GM12878 (cell line): ENCODE measurements around the gene NCLN. TPM values are rescaled to one million over a fixed set of nuclear protein-coding genes. Genes with fewer than 3 reads are reported as not detected.

Experiments
- ATAC-seq: fragments of 200-7000 bp; cut with Tn5 transposase; 3 replicates; pipeline ENCODE4 v1.9.1; 2020; ENCODE audit warnings: mild to moderate bottlenecking, moderate library complexity
- BruUV-seq: library from RNA; stranded (reverse); fragments of 400-500 nt; replicated peaks from 2 replicates; lab custom pipeline; 2021; lab: Mats Ljungman, UMichigan
- CTCF ChIA-PET: fragments of 300-600 bp; sonication (Branson Sonifier 250); formaldehyde crosslinking; extraction: SDS; loops from one replicate; lab custom pipeline; 2021; ENCODE audit warnings: inconsistent platforms; lab: Yijun Ruan, JAX
- POLR2A ChIA-PET: fragments of 350-600 bp; formaldehyde crosslinking; extraction: SDS; loops from one replicate; lab custom pipeline; 2021; ENCODE audit warnings: inconsistent platforms; lab: Charles Lee
- RAD21 ChIA-PET: fragments of 300-600 bp; sonication (Branson Sonifier 250); formaldehyde crosslinking; loops from one replicate; lab custom pipeline; 2023; ENCODE audit warnings: antibody characterized with exemption; ENCODE audit not compliant: unreplicated experiment; lab: Charles Lee
- SMC1A ChIA-PET: fragments of 300-600 bp; sonication (Branson Sonifier 250); formaldehyde crosslinking; loops from one replicate; lab custom pipeline; 2023; ENCODE audit not compliant: unreplicated experiment, uncharacterized antibody; lab: Charles Lee
- DNase-seq: peaks from one replicate; pipeline ENCODE4 v3.0.0-alpha.2; 2011; ENCODE audit warnings: low read depth, low spot score
- FAIRE-seq: peaks from 3 replicates; lab custom pipeline; 2011; peaks lifted over from hg19 to GRCh38; lab: Jason Lieb, UNC
- H2AFZ ChIP-seq: 2 replicates; pipeline ENCODE4 v1.6.0; 2011; ENCODE audit warnings: low read depth, low read length, control low read depth; ENCODE audit not compliant: control insufficient read depth
- H3K27ac ChIP-seq: 2 replicates; pipeline ENCODE4 v1.5.1; 2011; ENCODE audit warnings: control low read depth; ENCODE audit not compliant: control insufficient read depth, insufficient read depth
- H3K27me3 ChIP-seq, 2 experiments: replicated peaks in 1 of 2; 2 replicates each; pipeline versions ENCODE4 v1.6.0 to v1.6.1; 2011; ENCODE audit warnings: low read length in 1 of 2; ENCODE audit not compliant: control insufficient read depth in 2 of 2, insufficient read depth in 2 of 2
- H3K36me3 ChIP-seq, 2 experiments: 2 replicates each; pipeline ENCODE4 v1.5.1; 2011; ENCODE audit warnings: low read length in 1 of 2; ENCODE audit not compliant: control insufficient read depth in 2 of 2, insufficient read depth in 2 of 2
- H3K4me1 ChIP-seq: 2 replicates; pipeline ENCODE4 v1.6.1; 2011; ENCODE audit warnings: mild to moderate bottlenecking, low read length, moderate library complexity, mixed read lengths; ENCODE audit not compliant: control insufficient read depth, insufficient read depth
- H3K4me2 ChIP-seq: 2 replicates; pipeline ENCODE4 v1.6.0; 2011; ENCODE audit warnings: control low read depth; ENCODE audit not compliant: control insufficient read depth, insufficient read depth
- H3K4me3 ChIP-seq: fragments of 200-600 bp; sonication (generic); 2 replicates; pipeline ENCODE4 v1.5.1; 2016
- H3K79me2 ChIP-seq: 2 replicates; pipeline ENCODE4 v1.6.0; 2011; ENCODE audit warnings: low read length; ENCODE audit not compliant: control insufficient read depth, insufficient read depth
- H3K9ac ChIP-seq: 2 replicates; pipeline ENCODE4 v1.8.0; 2011; ENCODE audit warnings: low read length, control low read depth, mixed read lengths; ENCODE audit not compliant: control insufficient read depth, insufficient read depth
- H3K9me3 ChIP-seq: replicated peaks from 3 replicates; pipeline ENCODE4 v1.5.1; 2011; ENCODE audit warnings: mild to moderate bottlenecking, low read length; ENCODE audit not compliant: control insufficient read depth, insufficient read depth
- H4K20me1 ChIP-seq: 2 replicates; pipeline ENCODE4 v1.6.0; 2011; ENCODE audit not compliant: control insufficient read depth, insufficient read depth
- EZH2 ChIP-seq: IDR thresholded peaks from 2 replicates; pipeline ENCODE4 v1.6.1; 2012; ENCODE audit warnings: low read depth, mild to moderate bottlenecking, control low read depth, inconsistent platforms, low read length, borderline replicate concordance; ENCODE audit not compliant: control insufficient read depth
- KDM1A ChIP-seq: fragments of 200-600 bp; sonication (generic); IDR thresholded peaks from 2 replicates; pipeline ENCODE4 v1.6.1; 2016; ENCODE audit warnings: borderline replicate concordance
- MEF2A ChIP-seq: IDR thresholded peaks from 2 replicates; pipeline ENCODE4 v1.6.1; 2011; ENCODE audit warnings: low read depth, mild to moderate bottlenecking, low read length, moderate library complexity; ENCODE audit not compliant: insufficient read depth
- RBBP5 ChIP-seq: fragments of 200-600 bp; sonication (generic); conservative IDR thresholded peaks from 2 replicates; pipeline ENCODE4 v1.6.1; 2016
- SUZ12 ChIP-seq: fragments of 200-600 bp; sonication (generic); IDR thresholded peaks from one replicate; pipeline ENCODE4 v1.6.1; 2018; ENCODE audit warnings: antibody characterized with exemption, mild to moderate bottlenecking; ENCODE audit not compliant: unreplicated experiment
- TCF12 ChIP-seq: IDR thresholded peaks from 2 replicates; pipeline ENCODE4 v1.6.1; 2011; ENCODE audit warnings: low read depth, mild to moderate bottlenecking, low read length
- TCF3 ChIP-seq: IDR thresholded peaks from 2 replicates; pipeline ENCODE4 v1.6.1; 2012; ENCODE audit warnings: low read depth, mild to moderate bottlenecking, low read length, borderline replicate concordance; ENCODE audit not compliant: insufficient read depth
- YY1 ChIP-seq: IDR thresholded peaks from 2 replicates; pipeline ENCODE4 v1.6.1; 2011; ENCODE audit warnings: low read depth, mild to moderate bottlenecking, low read length
- ZNF622 ChIP-seq: fragments of 450-650 bp; IDR thresholded peaks from 2 replicates; pipeline ENCODE4 v1.6.1; 2017; ENCODE audit warnings: mild to moderate bottlenecking, inconsistent platforms
- ZSCAN29 ChIP-seq: fragments of 450-650 bp; IDR thresholded peaks from 2 replicates; pipeline ENCODE4 v1.6.1; 2017; ENCODE audit warnings: mild to moderate bottlenecking, moderate library complexity
- WGBS: methylation state at CpG from one replicate; pipeline ENCODE4 v1.1.6; 2016; ENCODE audit warnings: low lambda C conversion rate; ENCODE audit not compliant: insufficient replicate concordance, insufficient coverage; ENCODE audit errors: missing lambda C conversion rate; 5-methylcytosine and 5-hydroxymethylcytosine counted together
- in situ Hi-C: fragments of 300-500 bp; cut with MboI; formaldehyde crosslinking; loops from 9 replicates; pipeline ENCODE4 v1.14.3; 2018; ENCODE audit warnings: mixed read lengths
- intact Hi-C: fragments of 100-400 bp; cut with micrococcal nuclease; formaldehyde crosslinking; loops from one replicate; pipeline ENCODE4 v1.14.2; 2022; ENCODE audit not compliant: unreplicated experiment
- polyA plus RNA-seq, 11 experiments: library from polyadenylated mRNA; depleted of rRNA in 4 of 11; unstranded in 6 of 11; stranded (reverse) in 5 of 11; fragments of >200 nt; fragmentation: Nextera tagmentation in 4 of 11; fragmentation: Illumina TruSeq in 1 of 11; extraction: Ambion mirVana in 4 of 11; extraction: Trizol in 1 of 11; gene quantifications; 1 replicate in 1 of 11; 2 replicates in 10 of 11; pipeline versions ENCODE4 v1.2.1 to v1.2.3, GENCODE V29; 2011 to 2016; ENCODE audit warnings: inconsistent platforms in 2 of 11, missing spikeins in 2 of 11, low read depth in 1 of 11
- total RNA-seq, 4 experiments: library from RNA; depleted of rRNA in 3 of 4; stranded (reverse); fragments of >200 nt in 3 of 4; fragmentation: Illumina TruSeq in 1 of 4; extraction: Trizol in 1 of 4; gene quantifications; 2 replicates each; pipeline versions ENCODE4 v1.2.1 to v1.2.3, GENCODE V29; 2013 to 2021
- TF ChIP-seq, protein P1 (sequence below): fragments of 450-650 bp; IDR thresholded peaks from 2 replicates; pipeline ENCODE4 v1.6.1; 2017; ENCODE audit warnings: mild to moderate bottlenecking, moderate library complexity
- TF ChIP-seq, protein P2 (sequence below): fragments of 450-650 bp; IDR thresholded peaks from 2 replicates; pipeline ENCODE4 v1.6.1; 2018; ENCODE audit warnings: borderline replicate concordance, mild to moderate bottlenecking; ENCODE audit not compliant: partially characterized antibody

NCLN gene
- total and polyA plus RNA-seq, 10 of the 15 experiments (the other 5 are each of a cell fraction or from before 2014, with no cell fraction given) = 2.2 to 79.1 (median 36.0) TPM

DNA sequence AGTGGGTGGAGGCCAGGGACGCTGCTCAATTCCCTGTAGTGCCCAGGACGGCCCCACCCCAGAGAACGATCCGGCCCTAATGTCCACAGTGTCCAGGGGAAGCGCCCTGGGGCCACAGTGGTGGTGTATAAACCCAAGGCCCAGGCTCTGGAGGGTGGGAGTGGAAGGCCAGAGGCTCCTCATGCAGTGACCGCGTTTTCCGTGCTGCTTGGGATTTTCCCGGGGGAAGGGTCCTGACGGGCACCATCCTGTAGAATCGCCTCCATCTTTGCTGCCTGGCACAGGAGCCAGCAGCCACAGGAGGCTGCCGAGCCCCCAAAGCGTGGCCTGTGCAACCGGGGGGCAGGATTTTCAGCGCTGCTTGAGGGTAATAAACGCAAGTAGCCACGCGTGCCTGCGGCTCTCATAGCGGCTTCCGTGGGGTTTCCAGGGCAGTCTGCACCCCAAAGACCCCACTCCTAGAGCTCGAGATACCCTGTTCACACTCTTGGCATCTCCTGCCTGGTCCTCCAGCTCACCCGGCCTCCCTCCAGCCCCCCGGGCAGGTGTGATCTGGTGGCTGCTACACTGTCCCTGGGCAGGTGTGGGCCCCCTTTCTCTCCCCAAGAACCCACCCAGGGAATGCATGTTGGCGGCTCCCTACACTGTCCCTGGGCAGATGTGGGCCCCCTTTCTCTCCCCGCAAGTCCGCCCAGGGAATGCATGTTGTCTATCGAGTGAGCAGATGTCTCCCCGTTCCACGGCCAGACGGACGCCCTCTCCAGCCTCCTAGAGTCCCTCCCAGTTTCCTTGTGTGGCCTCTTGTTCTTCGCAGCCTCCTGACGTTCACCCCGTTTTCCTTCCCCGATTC, 2.2 kb downstream of the NCLN start:
- H3K9me3 ChIP-seq = no peaks in the 10 kb centered on the region
- ChIA-PET RAD21 (no interaction called here), CTCF (interaction anchor here (1.1 kb wide), 1 partner anchor 24 kb away, joined by 3 read pairs; no protein-coding TSS in a partner anchor), SMC1A (no interaction called here), POLR2A (interaction anchor here (1.2 kb wide), 1 partner anchor 10 kb away, joined by 5 read pairs; no protein-coding TSS in a partner anchor)
- BruUV-seq = no TSS peak
- intact Hi-C loops = no loop called here
- 88% methylated on average over 35 of the region's 36 CpGs for WGBS
- H3K27ac ChIP-seq = no peak overlapping the region
- no peaks in the 10 kb centered on the region for H4K20me1 ChIP-seq
- in situ Hi-C loops = no loop called here
- no peak for DNase-seq
- FAIRE-seq = no peak
- peaks cover 2 to 3% of the 10 kb centered on the region in 2 experiments; a peak in 2 of 4 replicates for H3K36me3 ChIP-seq
- no peak overlapping the region for H2AFZ ChIP-seq
- H3K27me3 ChIP-seq = no peaks in the 10 kb centered on the region
- H3K4me2 ChIP-seq = peak overlapping the region; percentile 99
- H3K79me2 ChIP-seq = peaks cover 54% of the 10 kb centered on the region
- TF ChIP-seq ZSCAN29 (no peak), YY1 (no peak), SUZ12 (no peak), KDM1A (no peak), EZH2 (no peak), ZNF622 (no peak), TCF12 (no peak), TCF3 (no peak), RBBP5 (no peak), MEF2A (no peak)
- TF ChIP-seq, protein P1, sequence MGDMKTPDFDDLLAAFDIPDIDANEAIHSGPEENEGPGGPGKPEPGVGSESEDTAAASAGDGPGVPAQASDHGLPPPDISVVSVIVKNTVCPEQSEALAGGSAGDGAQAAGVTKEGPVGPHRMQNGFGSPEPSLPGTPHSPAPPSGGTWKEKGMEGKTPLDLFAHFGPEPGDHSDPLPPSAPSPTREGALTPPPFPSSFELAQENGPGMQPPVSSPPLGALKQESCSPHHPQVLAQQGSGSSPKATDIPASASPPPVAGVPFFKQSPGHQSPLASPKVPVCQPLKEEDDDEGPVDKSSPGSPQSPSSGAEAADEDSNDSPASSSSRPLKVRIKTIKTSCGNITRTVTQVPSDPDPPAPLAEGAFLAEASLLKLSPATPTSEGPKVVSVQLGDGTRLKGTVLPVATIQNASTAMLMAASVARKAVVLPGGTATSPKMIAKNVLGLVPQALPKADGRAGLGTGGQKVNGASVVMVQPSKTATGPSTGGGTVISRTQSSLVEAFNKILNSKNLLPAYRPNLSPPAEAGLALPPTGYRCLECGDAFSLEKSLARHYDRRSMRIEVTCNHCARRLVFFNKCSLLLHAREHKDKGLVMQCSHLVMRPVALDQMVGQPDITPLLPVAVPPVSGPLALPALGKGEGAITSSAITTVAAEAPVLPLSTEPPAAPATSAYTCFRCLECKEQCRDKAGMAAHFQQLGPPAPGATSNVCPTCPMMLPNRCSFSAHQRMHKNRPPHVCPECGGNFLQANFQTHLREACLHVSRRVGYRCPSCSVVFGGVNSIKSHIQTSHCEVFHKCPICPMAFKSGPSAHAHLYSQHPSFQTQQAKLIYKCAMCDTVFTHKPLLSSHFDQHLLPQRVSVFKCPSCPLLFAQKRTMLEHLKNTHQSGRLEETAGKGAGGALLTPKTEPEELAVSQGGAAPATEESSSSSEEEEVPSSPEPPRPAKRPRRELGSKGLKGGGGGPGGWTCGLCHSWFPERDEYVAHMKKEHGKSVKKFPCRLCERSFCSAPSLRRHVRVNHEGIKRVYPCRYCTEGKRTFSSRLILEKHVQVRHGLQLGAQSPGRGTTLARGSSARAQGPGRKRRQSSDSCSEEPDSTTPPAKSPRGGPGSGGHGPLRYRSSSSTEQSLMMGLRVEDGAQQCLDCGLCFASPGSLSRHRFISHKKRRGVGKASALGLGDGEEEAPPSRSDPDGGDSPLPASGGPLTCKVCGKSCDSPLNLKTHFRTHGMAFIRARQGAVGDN = no peak
- TF ChIP-seq, protein P2, sequence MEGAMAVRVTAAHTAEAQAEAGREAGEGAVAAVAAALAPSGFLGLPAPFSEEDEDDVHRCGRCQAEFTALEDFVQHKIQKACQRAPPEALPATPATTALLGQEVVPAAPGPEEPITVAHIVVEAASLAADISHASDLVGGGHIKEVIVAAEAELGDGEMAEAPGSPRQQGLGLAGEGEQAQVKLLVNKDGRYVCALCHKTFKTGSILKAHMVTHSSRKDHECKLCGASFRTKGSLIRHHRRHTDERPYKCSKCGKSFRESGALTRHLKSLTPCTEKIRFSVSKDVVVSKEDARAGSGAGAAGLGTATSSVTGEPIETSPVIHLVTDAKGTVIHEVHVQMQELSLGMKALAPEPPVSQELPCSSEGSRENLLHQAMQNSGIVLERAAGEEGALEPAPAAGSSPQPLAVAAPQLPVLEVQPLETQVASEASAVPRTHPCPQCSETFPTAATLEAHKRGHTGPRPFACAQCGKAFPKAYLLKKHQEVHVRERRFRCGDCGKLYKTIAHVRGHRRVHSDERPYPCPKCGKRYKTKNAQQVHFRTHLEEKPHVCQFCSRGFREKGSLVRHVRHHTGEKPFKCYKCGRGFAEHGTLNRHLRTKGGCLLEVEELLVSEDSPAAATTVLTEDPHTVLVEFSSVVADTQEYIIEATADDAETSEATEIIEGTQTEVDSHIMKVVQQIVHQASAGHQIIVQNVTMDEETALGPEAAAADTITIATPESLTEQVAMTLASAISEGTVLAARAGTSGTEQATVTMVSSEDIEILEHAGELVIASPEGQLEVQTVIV = no peak
- ATAC-seq = no peak
- H3K4me1 ChIP-seq = peaks cover 14% of the 10 kb centered on the region
- H3K9ac ChIP-seq = peak overlapping the region; percentile 91; the same call in 1 of the 2 replicates
- peak overlapping the region; percentile 76 for H3K4me3 ChIP-seq
